H9 (cell line): ENCODE data around the gene NTN3. TPM values are rescaled to one million over a fixed set of nuclear protein-coding genes. Genes with fewer than 3 reads are reported as not detected.

Source experiments
- DNase-seq: peaks from one replicate; pipeline ENCODE4 v3.0.0-alpha.2; 2017
- H2AFZ ChIP-seq: one replicate; pipeline ENCODE4 v1.6.1; 2013; ENCODE audit warnings: mild to moderate bottlenecking, low read length, control low read depth, moderate library complexity
- H2AK5ac ChIP-seq: 2 replicates; pipeline ENCODE4 v1.6.1; 2013; ENCODE audit warnings: low read length, control low read depth, mixed read lengths; ENCODE audit not compliant: insufficient read length
- H2BK120ac ChIP-seq: one replicate; pipeline ENCODE4 v1.6.1; 2013; ENCODE audit warnings: low read depth, mild to moderate bottlenecking, low read length, control low read depth, inconsistent platforms; ENCODE audit not compliant: poor library complexity, severe bottlenecking
- H2BK12ac ChIP-seq: 2 replicates; pipeline ENCODE4 v1.6.1; 2013; ENCODE audit warnings: low read length, control low read depth, mixed read lengths, low read depth; ENCODE audit not compliant: insufficient read length
- H2BK15ac ChIP-seq: 2 replicates; pipeline ENCODE4 v1.6.1; 2013; ENCODE audit warnings: low read depth, low read length, control low read depth
- H2BK20ac ChIP-seq: one replicate; pipeline ENCODE4 v1.6.1; 2013; ENCODE audit warnings: low read depth, mild to moderate bottlenecking, low read length, control low read depth, inconsistent platforms; ENCODE audit not compliant: poor library complexity, severe bottlenecking
- H2BK5ac ChIP-seq: 2 replicates; pipeline ENCODE4 v1.6.1; 2013; ENCODE audit warnings: low read length, control low read depth, mixed read lengths; ENCODE audit not compliant: insufficient read length
- H3K14ac ChIP-seq: 2 replicates; pipeline ENCODE4 v1.6.1; 2013; ENCODE audit warnings: low read length, control low read depth; ENCODE audit not compliant: insufficient read depth
- H3K18ac ChIP-seq: 2 replicates; pipeline ENCODE4 v1.6.1; 2013; ENCODE audit warnings: low read depth, mild to moderate bottlenecking, mixed read lengths, low read length, control low read depth; ENCODE audit not compliant: insufficient read length
- H3K23ac ChIP-seq: 2 replicates; pipeline ENCODE4 v1.6.1; 2013; ENCODE audit warnings: low read length, control low read depth, mixed read lengths, low read depth; ENCODE audit not compliant: insufficient read length
- H3K23me2 ChIP-seq: 2 replicates; pipeline ENCODE4 v1.6.1; 2013; ENCODE audit warnings: low read depth, mild to moderate bottlenecking, mixed read lengths, low read length, control low read depth; ENCODE audit not compliant: insufficient read length, poor library complexity, severe bottlenecking
- H3K27ac ChIP-seq: 2 replicates; pipeline ENCODE4 v1.5.1; 2013; ENCODE audit warnings: low read length, control low read depth, mixed read lengths, low read depth; ENCODE audit not compliant: insufficient read length
- H3K27me3 ChIP-seq: 2 replicates; pipeline ENCODE4 v1.6.1; 2013; ENCODE audit warnings: low read length, control low read depth, inconsistent platforms; ENCODE audit not compliant: insufficient read depth
- H3K4ac ChIP-seq: 2 replicates; pipeline ENCODE4 v1.6.1; 2013; ENCODE audit warnings: low read depth, mild to moderate bottlenecking, control low read depth, inconsistent platforms, low read length, moderate library complexity
- H3K4me1 ChIP-seq: 2 replicates; pipeline ENCODE4 v1.6.1; 2013; ENCODE audit warnings: low read length, control low read depth, inconsistent platforms; ENCODE audit not compliant: insufficient read depth
- H3K4me2 ChIP-seq: 2 replicates; pipeline ENCODE4 v1.6.1; 2013; ENCODE audit warnings: low read length, control low read depth, mixed read lengths; ENCODE audit not compliant: insufficient read length, insufficient read depth
- H3K56ac ChIP-seq: 2 replicates; pipeline ENCODE4 v1.6.1; 2013; ENCODE audit warnings: low read depth, mild to moderate bottlenecking, mixed read lengths, low read length, control low read depth; ENCODE audit not compliant: insufficient read length
- H3K79me1 ChIP-seq: 2 replicates; pipeline ENCODE4 v1.6.1; 2013; ENCODE audit warnings: low read depth, mild to moderate bottlenecking, moderate library complexity, low read length, control low read depth, inconsistent platforms; ENCODE audit not compliant: insufficient read depth, poor library complexity, severe bottlenecking
- H3K79me2 ChIP-seq: 2 replicates; pipeline ENCODE4 v1.6.1; 2013; ENCODE audit warnings: low read length, control low read depth, inconsistent platforms; ENCODE audit not compliant: insufficient read depth
- H3K9ac ChIP-seq: 2 replicates; pipeline ENCODE4 v1.6.1; 2013; ENCODE audit warnings: low read length, control low read depth, mixed read lengths; ENCODE audit not compliant: insufficient read length; ENCODE audit errors: extremely low read depth
- H3K9me3 ChIP-seq: one replicate; pipeline ENCODE4 v1.6.1; 2013; ENCODE audit warnings: low read depth, low read length, inconsistent platforms; ENCODE audit not compliant: control insufficient read depth
- H3T11ph ChIP-seq: one replicate; pipeline ENCODE4 v1.6.1; 2013; ENCODE audit warnings: mild to moderate bottlenecking, low read length, control low read depth, inconsistent platforms
- H4K20me1 ChIP-seq: one replicate; pipeline ENCODE4 v1.6.1; 2013; ENCODE audit not compliant: control insufficient read depth, insufficient read length, insufficient read depth
- H4K5ac ChIP-seq: 2 replicates; pipeline ENCODE4 v1.6.1; 2013; ENCODE audit warnings: low read depth, mild to moderate bottlenecking, mixed read lengths, low read length, control low read depth; ENCODE audit not compliant: insufficient read length
- H4K8ac ChIP-seq: replicated peaks from 2 replicates; pipeline ENCODE4 v1.6.1; 2013; ENCODE audit warnings: low read length, control low read depth, mixed read lengths, low read depth; ENCODE audit not compliant: insufficient read length
- H4K91ac ChIP-seq: 2 replicates; pipeline ENCODE4 v1.6.1; 2013; ENCODE audit warnings: low read depth, mild to moderate bottlenecking, moderate library complexity, mixed read lengths, low read length, control low read depth; ENCODE audit not compliant: insufficient read length
- H3K27ac Mint-ChIP-seq, 3 experiments: 2 replicates in 2 of 3; 3 replicates in 1 of 3; pipeline ENCODE4 v1.8.0; 2020 to 2021; ENCODE audit warnings: mixed read lengths in 3 of 3, mild to moderate bottlenecking in 1 of 3, moderate library complexity in 1 of 3
- H3K27me3 Mint-ChIP-seq: 2 replicates; pipeline ENCODE4 v1.8.0; 2021; ENCODE audit warnings: low read depth, mild to moderate bottlenecking, moderate library complexity, mixed read lengths
- H3K36me3 Mint-ChIP-seq, 3 experiments: 2 replicates in 2 of 3; 3 replicates in 1 of 3; pipeline ENCODE4 v1.8.0; 2020 to 2021; ENCODE audit warnings: low read depth in 3 of 3, mixed read lengths in 3 of 3; ENCODE audit not compliant: insufficient read depth in 1 of 3
- H3K4me1 Mint-ChIP-seq, 2 experiments: 2 replicates each; pipeline ENCODE4 v1.8.0; 2020; ENCODE audit warnings: mixed read lengths in 2 of 2
- H3K4me3 Mint-ChIP-seq, 2 experiments: 2 replicates in 1 of 2; 3 replicates in 1 of 2; pipeline ENCODE4 v1.8.0; 2020 to 2021; ENCODE audit warnings: mild to moderate bottlenecking in 2 of 2, mixed read lengths in 2 of 2, moderate library complexity in 1 of 2
- H3K9me3 Mint-ChIP-seq, 2 experiments: 2 replicates in 1 of 2; 3 replicates in 1 of 2; pipeline ENCODE4 v1.8.0; 2020; ENCODE audit warnings: mild to moderate bottlenecking in 2 of 2, mixed read lengths in 2 of 2, moderate library complexity in 1 of 2
- CTCF ChIP-seq: fragments of 200-600 bp; sonication (generic); conservative IDR thresholded peaks from 3 replicates; pipeline ENCODE4 v1.8.0; 2021; ENCODE audit warnings: antibody characterized with exemption, mild to moderate bottlenecking
- WGBS: extraction: QIAGEN DNeasy Blood & Tissue Kit; methylation state at CpG from one replicate; pipeline ENCODE4 v1.1.7; 2013; ENCODE audit warnings: missing lambda C conversion rate, low lambda C conversion rate, mixed read lengths; ENCODE audit not compliant: insufficient read length; ENCODE audit errors: extremely low coverage; 5-methylcytosine and 5-hydroxymethylcytosine counted together
- total RNA-seq: library from RNA; stranded (reverse); gene quantifications from 2 replicates; pipeline ENCODE4 v1.2.1, GENCODE V29; 2021

The NTN3 gene
- total RNA-seq, 1 experiment from 2014 or later = 1.3 TPM

- Histone ChIP-seq H4K5ac (no peak overlapping the region), H2BK12ac (no peak overlapping the region), H4K20me1 (no peaks in the 10 kb centered on the region), H3K14ac (peak overlapping the region; percentile 94), H4K8ac (no peak overlapping the region), H3K4me2 (peak overlapping the region; percentile 74), H2BK20ac (no peak overlapping the region), H3K27ac (no peak overlapping the region), H2AK5ac (no peak overlapping the region), H3K79me1 (peaks cover 4% of the 10 kb centered on the region), H2AFZ (no peak overlapping the region), H3K18ac (peak overlapping the region; percentile 41), H3K79me2 (peaks cover 30% of the 10 kb centered on the region; the same call in 1 of the 2 replicates), H3K4me1 (peaks cover 3% of the 10 kb centered on the region; the same call in 1 of the 2 replicates), H3K4ac (no peak overlapping the region; the same call in none of the 2 replicates), H4K91ac (no peak overlapping the region), H3K56ac (no peak overlapping the region), H2BK15ac (no peak overlapping the region), H3K27me3 (no peaks in the 10 kb centered on the region), H3K9me3 (no peaks in the 10 kb centered on the region), H2BK5ac (no peak overlapping the region), H2BK120ac (no peak overlapping the region), H3K23me2 (peaks cover 16% of the 10 kb centered on the region), H3K9ac (peak overlapping the region; percentile 58), H3T11ph (no peak overlapping the region), H3K23ac (no peak overlapping the region)
- peak; percentile 52 for TF ChIP-seq CTCF
- no CpG with 5 or more reads among the region's 15 CpGs for WGBS
- peak overlapping the region; percentile 68 to 86 for H3K4me3 Mint-ChIP-seq
- H3K4me1 Mint-ChIP-seq = peaks cover 42 to 55% of the 10 kb centered on the region in 2 experiments
- peak; percentile 72 for DNase-seq
- peak overlapping the region; percentile 94 to 98 (median 97) for H3K27ac Mint-ChIP-seq
- peaks cover 2 to 11% (median 8%) of the 10 kb centered on the region in 3 experiments; a peak in 6 of 7 replicates for H3K36me3 Mint-ChIP-seq
- peaks cover 5% of the 10 kb centered on the region for H3K27me3 Mint-ChIP-seq
- no peaks in the 10 kb centered on the region; a peak in 1 of 5 replicates for H3K9me3 Mint-ChIP-seq
Observed at GRCh38 chr16:2512735-2513404, 41.8 kb downstream of the NTN3 start.
